GM20000 (cell line): ENCODE results near the gene ARHGAP26.

Experiments used
- DNase-seq: peaks from one replicate; pipeline ENCODE4 v3.0.0; 2012; ENCODE audit warnings: low spot score
- TF ChIP-seq, protein P1 (sequence below): IDR thresholded peaks from 2 replicates; pipeline ENCODE4 v1.5.1; 2012; ENCODE audit warnings: mild to moderate bottlenecking, control low read depth; ENCODE audit errors: extremely low read depth, missing control alignments

ARHGAP26 gene

DNA sequence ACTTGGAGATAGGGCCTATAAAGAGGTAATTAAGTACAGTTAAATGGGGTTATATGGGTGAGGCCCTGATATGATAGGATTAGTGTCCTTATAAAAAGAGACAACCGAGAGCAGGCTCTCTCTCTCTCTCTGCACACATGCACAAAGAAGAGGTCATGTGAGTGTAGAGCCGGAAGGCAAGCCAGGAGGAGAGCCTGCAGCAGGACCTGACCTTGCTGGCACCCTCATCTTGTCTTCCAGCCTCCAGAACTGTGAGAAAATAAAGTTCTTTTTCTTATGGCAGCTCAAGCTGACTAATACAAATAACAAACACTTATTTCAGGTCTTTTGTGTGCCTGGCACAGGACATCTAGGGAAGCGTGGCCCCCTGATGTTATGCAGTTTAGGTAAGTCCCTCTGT lies 62.1 kb downstream of the ARHGAP26 start:
- TF ChIP-seq, protein P1, sequence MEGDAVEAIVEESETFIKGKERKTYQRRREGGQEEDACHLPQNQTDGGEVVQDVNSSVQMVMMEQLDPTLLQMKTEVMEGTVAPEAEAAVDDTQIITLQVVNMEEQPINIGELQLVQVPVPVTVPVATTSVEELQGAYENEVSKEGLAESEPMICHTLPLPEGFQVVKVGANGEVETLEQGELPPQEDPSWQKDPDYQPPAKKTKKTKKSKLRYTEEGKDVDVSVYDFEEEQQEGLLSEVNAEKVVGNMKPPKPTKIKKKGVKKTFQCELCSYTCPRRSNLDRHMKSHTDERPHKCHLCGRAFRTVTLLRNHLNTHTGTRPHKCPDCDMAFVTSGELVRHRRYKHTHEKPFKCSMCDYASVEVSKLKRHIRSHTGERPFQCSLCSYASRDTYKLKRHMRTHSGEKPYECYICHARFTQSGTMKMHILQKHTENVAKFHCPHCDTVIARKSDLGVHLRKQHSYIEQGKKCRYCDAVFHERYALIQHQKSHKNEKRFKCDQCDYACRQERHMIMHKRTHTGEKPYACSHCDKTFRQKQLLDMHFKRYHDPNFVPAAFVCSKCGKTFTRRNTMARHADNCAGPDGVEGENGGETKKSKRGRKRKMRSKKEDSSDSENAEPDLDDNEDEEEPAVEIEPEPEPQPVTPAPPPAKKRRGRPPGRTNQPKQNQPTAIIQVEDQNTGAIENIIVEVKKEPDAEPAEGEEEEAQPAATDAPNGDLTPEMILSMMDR, result no peak
- DNase-seq, result no peak

DNA sequence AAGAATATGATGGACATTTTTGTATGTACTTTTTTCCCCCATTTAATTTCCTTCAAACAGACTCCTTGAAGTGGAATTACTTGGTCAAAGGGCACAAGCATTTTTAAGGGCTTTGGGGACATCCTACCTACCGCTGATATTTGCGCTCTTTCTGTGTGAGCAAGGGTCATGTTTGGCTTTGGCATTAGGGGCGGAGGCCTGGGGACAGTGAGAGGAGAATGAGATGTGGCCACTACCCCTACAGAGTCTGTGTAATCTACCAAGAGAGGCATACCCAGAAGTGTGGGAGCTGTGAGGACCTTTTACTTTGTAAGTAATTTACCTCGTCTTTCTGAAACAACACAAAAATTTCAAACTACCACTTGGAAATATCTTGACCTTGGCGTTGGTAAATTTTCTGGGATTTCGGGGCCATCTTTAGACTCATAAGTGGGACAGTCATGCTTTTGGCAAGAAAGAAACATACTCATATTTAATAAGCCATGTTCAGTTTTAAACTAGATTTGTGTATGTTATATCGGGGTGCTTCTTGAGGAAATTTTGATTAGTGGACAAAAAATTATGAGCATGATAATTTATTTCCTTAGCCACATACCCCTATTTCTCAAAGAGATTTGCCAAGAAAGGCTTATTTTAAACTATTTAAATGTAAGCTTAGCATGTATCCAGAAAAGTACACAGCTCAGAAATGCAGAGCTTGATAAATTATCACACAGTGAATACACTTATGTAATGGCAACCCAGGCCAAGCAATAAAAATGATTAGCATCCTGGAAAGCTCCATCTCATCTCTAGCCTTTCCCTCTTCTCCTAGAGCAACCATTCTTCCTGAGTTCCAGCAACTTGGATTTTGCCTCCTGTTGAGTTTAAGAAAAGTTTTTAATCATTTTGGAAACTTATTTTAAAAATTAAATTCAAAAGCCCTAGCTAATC lies 63.6 kb downstream of the ARHGAP26 start:
- no peak for DNase-seq
- TF ChIP-seq, protein P1, result no peak

DNA sequence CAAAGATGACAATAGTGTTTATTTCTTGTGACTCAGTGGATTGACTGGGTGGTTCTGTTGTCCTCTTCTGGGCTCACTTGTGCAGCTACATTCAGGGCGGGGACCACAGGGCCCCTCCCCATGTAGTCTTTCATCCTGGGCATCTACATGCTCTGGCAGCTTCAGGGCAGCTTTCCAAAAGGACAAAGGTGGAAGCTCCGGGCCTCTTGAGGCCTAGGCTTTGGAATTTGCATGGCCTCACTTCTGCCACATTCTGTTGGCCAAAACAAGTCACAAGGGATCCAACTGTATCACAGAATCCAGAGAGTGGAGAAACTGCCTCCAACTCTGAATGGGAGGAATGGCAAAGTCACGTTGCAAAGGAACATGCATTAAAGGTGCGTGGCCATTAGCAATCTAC lies 64.3 kb downstream of the ARHGAP26 start:
- TF ChIP-seq, protein P1, result no peak
- no peak for DNase-seq

DNA sequence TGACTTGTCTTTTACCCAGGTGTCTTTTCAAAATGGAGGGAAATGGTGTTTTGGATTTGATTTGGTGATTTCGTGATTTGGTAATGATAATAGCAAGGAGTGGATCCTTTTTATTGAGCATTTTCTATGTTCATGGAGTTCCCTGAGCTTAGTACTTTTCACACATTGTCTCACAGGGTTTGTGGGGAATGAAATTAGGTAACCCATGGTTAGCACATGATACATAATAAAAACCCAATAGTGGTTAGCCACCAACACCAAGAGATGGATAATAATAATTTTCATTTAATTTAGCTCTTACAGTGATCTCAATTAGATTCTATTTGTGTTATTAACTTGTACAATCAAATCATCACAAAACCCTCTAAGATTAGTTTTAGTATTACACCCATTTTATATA lies 65.4 kb downstream of the ARHGAP26 start:
- TF ChIP-seq, protein P1, result no peak
- DNase-seq, result no peak

DNA sequence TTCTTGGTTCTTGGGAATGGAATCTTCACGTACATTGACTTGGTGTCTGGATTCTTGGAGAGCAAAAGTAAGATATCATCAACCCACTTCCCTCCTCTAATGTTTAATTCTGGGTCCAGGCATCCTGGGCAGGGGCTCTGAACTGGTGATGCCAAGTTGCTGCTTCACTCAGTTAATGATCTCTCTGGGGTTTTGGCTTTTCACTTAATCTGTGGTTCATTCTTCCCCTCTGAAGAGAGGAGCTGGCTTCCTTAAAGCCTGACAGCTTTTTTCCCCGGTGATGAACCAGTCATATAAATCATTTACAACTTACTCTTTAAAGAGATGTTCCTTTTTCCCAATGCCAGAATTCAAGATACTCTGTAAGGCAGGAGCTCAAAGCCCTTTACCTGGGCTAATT lies 65.9 kb downstream of the ARHGAP26 start:
- no peak for DNase-seq
- TF ChIP-seq, protein P1, result no peak

DNA sequence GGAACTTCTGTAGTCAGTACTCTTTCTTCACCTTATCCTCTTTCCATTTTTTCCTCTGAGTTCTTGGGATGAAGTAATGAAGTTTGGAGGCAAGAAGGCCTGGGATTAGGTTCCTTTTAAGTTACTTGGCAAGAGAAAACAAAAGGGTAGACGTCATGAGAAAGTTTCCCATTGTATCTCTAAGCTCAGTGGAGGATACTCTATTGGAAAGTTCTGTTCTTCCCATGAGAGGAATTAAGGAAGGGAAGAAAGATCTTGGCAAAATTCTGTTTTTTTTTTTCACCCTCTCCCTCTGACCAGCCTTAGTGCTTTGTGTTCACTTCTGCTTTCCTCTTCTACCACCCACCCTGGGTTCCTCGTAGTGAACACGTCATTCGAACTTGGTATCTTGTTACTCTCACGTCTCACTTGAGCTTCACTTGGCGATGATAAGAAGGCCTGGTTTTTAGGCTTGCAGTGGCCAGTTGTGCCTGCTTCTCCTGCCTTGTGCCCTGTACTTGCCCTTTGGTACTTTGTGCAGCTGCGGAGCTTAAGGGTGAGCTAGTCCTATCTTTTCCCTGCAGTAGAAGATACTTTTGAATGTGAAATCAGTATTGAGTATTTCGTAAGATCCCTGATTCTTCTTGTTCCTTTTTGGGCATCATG lies 67.0 kb downstream of the ARHGAP26 start:
- TF ChIP-seq, protein P1, result no peak
- no peak for DNase-seq

DNA sequence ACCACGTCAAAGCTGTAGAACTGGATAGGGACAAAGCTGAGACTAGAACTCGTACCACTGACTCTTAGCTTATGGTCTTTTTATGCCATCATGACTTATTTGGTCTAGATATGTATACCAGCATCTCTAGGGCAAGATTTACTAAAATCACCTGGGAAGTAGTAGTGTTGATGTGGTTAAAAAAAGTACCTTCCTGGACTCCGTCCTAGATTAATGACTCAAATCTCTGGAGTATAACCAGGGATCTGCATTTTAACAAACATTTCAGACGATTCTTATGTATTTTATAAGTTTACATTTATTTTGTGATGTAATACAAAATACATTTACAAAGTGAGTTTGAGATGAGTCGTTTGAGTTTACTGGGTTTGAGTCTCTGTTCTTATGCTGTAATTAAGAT lies 68.7 kb downstream of the ARHGAP26 start:
- TF ChIP-seq, protein P1, result no peak
- DNase-seq, result no peak
